ENCODE results near the gene PCCA. TPM values are rescaled to one million over a fixed set of nuclear protein-coding genes. Genes with fewer than 3 reads are reported as not detected.

The PCCA gene
- total and polyA plus RNA-seq, 2 of the 13 experiments (the other 11 are each of a cell fraction or from before 2014, with no cell fraction given) = 15.0 to 32.2 TPM

GRCh38 chr13:100543872-100544602 lies 455.1 kb downstream of the PCCA start (continued):
- TF ChIP-seq ZNF609 (CRISPR knock-in tag; IDR thresholded peaks at IDR 0.05; ENCODE audit: borderline replicate concordance) (peak; percentile 76; the same call in 1 of the 2 replicates), KLF16 (CRISPR knock-in tag; IDR thresholded peaks at IDR 0.05) (peak in 1 of 2 experiments; percentile 30; a peak in 1 of 4 replicates), ZFP37 (CRISPR knock-in tag; IDR thresholded peaks at IDR 0.05; ENCODE audit: borderline replicate concordance) (no peak), HBP1 (CRISPR knock-in tag; IDR thresholded peaks at IDR 0.05; ENCODE audit: low read depth) (no peak), SRSF1 (optimal IDR thresholded peaks at IDR 0.05; ENCODE audit: low read depth, low read length) (no peak), ATF3 (CRISPR knock-in tag; IDR thresholded peaks at IDR 0.05) (no peak), SCMH1 (CRISPR knock-in tag; IDR thresholded peaks at IDR 0.05; ENCODE audit: borderline replicate concordance) (no peak), PAX8 (CRISPR knock-in tag; IDR thresholded peaks at IDR 0.05; ENCODE audit: borderline replicate concordance) (no peak), ZBTB34 (CRISPR knock-in tag; IDR thresholded peaks at IDR 0.05) (no peak), ZKSCAN5 (CRISPR knock-in tag; IDR thresholded peaks at IDR 0.05) (no peak), KAT8 (CRISPR knock-in tag; IDR thresholded peaks at IDR 0.05) (peak; percentile 36; the same call in 1 of the 2 replicates), ZNF460 (CRISPR knock-in tag; IDR thresholded peaks at IDR 0.05; ENCODE audit: borderline replicate concordance) (no peak), ZNF44 (CRISPR knock-in tag; IDR thresholded peaks at IDR 0.05) (no peak), TBL1XR1 (IDR thresholded peaks at IDR 0.05; ENCODE audit: borderline replicate concordance, low read length, partially characterized antibody) (no peak), ZNF607 (CRISPR knock-in tag; IDR thresholded peaks at IDR 0.05; ENCODE audit: borderline replicate concordance) (no peak), ZSCAN21 (CRISPR knock-in tag; IDR thresholded peaks at IDR 0.05; ENCODE audit: borderline replicate concordance) (0 out of 2 replicates have a peak, but pooled peaks have one; percentile 25), ZNF747 (CRISPR knock-in tag; IDR thresholded peaks at IDR 0.05; ENCODE audit: borderline replicate concordance) (no peak), EP300 (IDR thresholded peaks at IDR 0.05; ENCODE audit: low read depth in 2 of 2, low read length in 2 of 2) (peak in 1 of 2 experiments; percentile 59; a peak in 2 of 4 replicates), EP300 (CRISPR knock-in tag; IDR thresholded peaks at IDR 0.05; ENCODE audit: borderline replicate concordance) (no peak; the same call in 1 of the 2 replicates), ZNF605 (CRISPR knock-in tag; IDR thresholded peaks at IDR 0.05) (no peak), TRIM24 (CRISPR knock-in tag; IDR thresholded peaks at IDR 0.05) (no peak)
